Natural killer cell (primary cell): ENCODE data around the gene BTG3. TPM values are rescaled to one million over a fixed set of nuclear protein-coding genes. Genes with fewer than 3 reads are reported as not detected.

Source experiments
- ATAC-seq, 3 donors: fragments of 150-1000 bp in 2 of 3; fragments of 200-7000 bp in 1 of 3; cut with Tn5 transposase; 1 replicate in 1 of 3; 2 replicates in 2 of 3; pipeline ENCODE4 v1.10.0; 2021; ENCODE audit warnings: mild to moderate bottlenecking in 2 of 3, moderate library complexity in 2 of 3
- DNase-seq, 2 donors: peaks; one replicate each; pipeline versions ENCODE4 v3.0.0 to v3.0.0-alpha.2; 2013 to 2021; ENCODE audit warnings: mixed read lengths in 1 of 2
- H3K27ac ChIP-seq: one replicate; pipeline ENCODE4 v1.5.1; 2013; ENCODE audit warnings: mild to moderate bottlenecking, low read length
- H3K27me3 ChIP-seq: one replicate; pipeline ENCODE4 v1.6.1; 2013; ENCODE audit warnings: low read length; ENCODE audit not compliant: control insufficient read depth, insufficient read depth
- H3K36me3 ChIP-seq: one replicate; pipeline ENCODE4 v1.6.1; 2013; ENCODE audit warnings: low read length; ENCODE audit not compliant: control insufficient read depth, insufficient read depth
- H3K4me1 ChIP-seq: one replicate; pipeline ENCODE4 v1.6.1; 2013; ENCODE audit warnings: low read length; ENCODE audit not compliant: control insufficient read depth, insufficient read depth
- H3K4me3 ChIP-seq: one replicate; pipeline ENCODE4 v1.5.1; 2013; ENCODE audit warnings: low read length
- H3K9me3 ChIP-seq: one replicate; pipeline ENCODE4 v1.6.1; 2013; ENCODE audit warnings: low read length; ENCODE audit not compliant: control insufficient read depth, insufficient read depth
- H3K27ac Mint-ChIP-seq, 2 donors: one replicate each; pipeline ENCODE4 v1.8.0; 2022; ENCODE audit warnings: mild to moderate bottlenecking in 2 of 2, mixed read lengths in 2 of 2, moderate library complexity in 1 of 2
- H3K27me3 Mint-ChIP-seq, 2 donors: one replicate each; pipeline ENCODE4 v1.8.0; 2022; ENCODE audit warnings: low read depth in 2 of 2, mixed read lengths in 2 of 2
- H3K36me3 Mint-ChIP-seq: one replicate; pipeline ENCODE4 v1.8.0; 2022; ENCODE audit warnings: mixed read lengths
- H3K4me1 Mint-ChIP-seq, 2 donors: one replicate each; pipeline ENCODE4 v1.8.0; 2022; ENCODE audit warnings: mixed read lengths in 2 of 2
- H3K4me3 Mint-ChIP-seq: one replicate; pipeline ENCODE4 v1.8.0; 2022; ENCODE audit warnings: mild to moderate bottlenecking, moderate library complexity, mixed read lengths
- H3K9me3 Mint-ChIP-seq, 2 donors: one replicate each; pipeline ENCODE4 v1.8.0; 2022; ENCODE audit warnings: mixed read lengths in 2 of 2
- CTCF ChIP-seq: fragments of 200-600 bp; IDR thresholded peaks from one replicate; pipeline ENCODE4 v1.8.0; 2022; ENCODE audit warnings: antibody characterized with exemption
- WGBS: methylation state at CpG from one replicate; pipeline ENCODE4 v1.1.7; 2013; ENCODE audit warnings: missing lambda C conversion rate; ENCODE audit not compliant: insufficient coverage; 5-methylcytosine and 5-hydroxymethylcytosine counted together
- intact Hi-C: fragments of 100-400 bp; cut with micrococcal nuclease; formaldehyde crosslinking; loops from one replicate; pipeline ENCODE4 v1.14.2; 2022
- total RNA-seq, 4 donors: library from RNA; stranded (reverse); fragments of 120-200 nt in 1 of 4; gene quantifications; one replicate each; pipeline versions ENCODE4 v1.2.3 to v1.2.4, GENCODE V29; 2013 to 2022

Gene BTG3
- total RNA-seq, 3 donors from 2014 or later (not counting 1 experiment from before 2014, with no cell fraction given), result 57.5 to 88.8 (median 70.9) TPM

GRCh38 chr21:17616831-17617230, 4.1 kb upstream of the BTG3 start:
- H3K27me3 Mint-ChIP-seq, result peaks cover 0 to 4% of the 10 kb centered on the region in 2 donors
- WGBS, result 100% methylated on average over 1 of the region's 1 CpG
- H3K36me3 Mint-ChIP-seq, result no peaks in the 10 kb centered on the region
- H3K27ac Mint-ChIP-seq, result no peak overlapping the region
- H3K27ac ChIP-seq, result no peak overlapping the region
- ATAC-seq (no peak), DNase-seq (no peak)
- H3K4me1 ChIP-seq, result peaks cover 8% of the 10 kb centered on the region
- H3K4me3 ChIP-seq, result no peak overlapping the region
- no peaks in the 10 kb centered on the region for H3K27me3 ChIP-seq
- H3K4me1 Mint-ChIP-seq, result peaks cover under 1 to 5% of the 10 kb centered on the region in 2 donors
- intact Hi-C loops, result no loop called here
- no peaks in the 10 kb centered on the region for H3K9me3 Mint-ChIP-seq
- TF ChIP-seq CTCF, result no peak
- no peaks in the 10 kb centered on the region for H3K9me3 ChIP-seq
- no peaks in the 10 kb centered on the region for H3K36me3 ChIP-seq
- H3K4me3 Mint-ChIP-seq, result no peak overlapping the region

GRCh38 chr21:17613242-17613676, 558 bp upstream of the BTG3 start:
- H3K27ac ChIP-seq, result peak overlapping the region; percentile 63
- H3K27me3 ChIP-seq, result no peaks in the 10 kb centered on the region
- Mint-ChIP-seq H3K36me3 (no peaks in the 10 kb centered on the region), H3K27me3 (no peaks in the 10 kb centered on the region), H3K4me3 (peak overlapping the region; percentile 84), H3K9me3 (no peaks in the 10 kb centered on the region), H3K27ac (peak overlapping the region; percentile 74 to 99), H3K4me1 (peaks cover 12 to 23% of the 10 kb centered on the region in 2 donors)
- intact Hi-C loops, result loop anchor here (2.0 to 5.0 kb wide), 2 partner anchors 169 to 206 kb away; partner anchors contain the start of gene C21orf91
- DNase-seq (no peak), ATAC-seq (no peak)
- H3K4me1 ChIP-seq, result peaks cover 19% of the 10 kb centered on the region
- H3K9me3 ChIP-seq, result no peaks in the 10 kb centered on the region
- no peaks in the 10 kb centered on the region for H3K36me3 ChIP-seq
- no peak for TF ChIP-seq CTCF
- 52% methylated on average over 16 of the region's 16 CpGs for WGBS
- H3K4me3 ChIP-seq, result peak overlapping the region; percentile 46

- Mint-ChIP-seq H3K9me3 (no peaks in the 10 kb centered on the region), H3K36me3 (no peaks in the 10 kb centered on the region), H3K4me3 (peak overlapping the region; percentile 95), H3K4me1 (peaks cover 12 to 23% of the 10 kb centered on the region in 2 donors), H3K27me3 (no peaks in the 10 kb centered on the region), H3K27ac (peak overlapping the region; percentile 91 to 99)
- H3K4me3 ChIP-seq, result peak overlapping the region; percentile 91
- WGBS, result under 1% methylated on average over 50 of the region's 50 CpGs
- peak overlapping the region; percentile 77 for H3K27ac ChIP-seq
- no peaks in the 10 kb centered on the region for H3K27me3 ChIP-seq
- no peak for TF ChIP-seq CTCF
- intact Hi-C loops, result loop anchor here (2.0 to 5.0 kb wide), 2 partner anchors 170 to 207 kb away; partner anchors contain the start of gene C21orf91
- ATAC-seq (peak in 2 of 3 donors; percentile 3 to 25), DNase-seq (peak; percentile 34 to 58)
- H3K9me3 ChIP-seq, result no peaks in the 10 kb centered on the region
- H3K4me1 ChIP-seq, result peaks cover 19% of the 10 kb centered on the region
- peaks cover 3% of the 10 kb centered on the region for H3K36me3 ChIP-seq
Observed at GRCh38 chr21:17612023-17612564, 607 bp downstream of the BTG3 start.
